GM18517 (cell line): Measurements from ENCODE around the gene EPG5.
A peak's percentile ranks its signal among the peaks of the same experiment; 100 is the strongest.
"Not testable (repeated sequence)": the region's sequence is repeated elsewhere in the genome, so short reads cannot be mapped to it uniquely, and the experiment has no call there.

Source experiments
- ATAC-seq: cut with Tn5 transposase; IDR thresholded peaks from one replicate; pipeline ENCODE4 v1.9.1; 2021; ENCODE audit warnings: mild to moderate bottlenecking, moderate library complexity; ENCODE audit not compliant: unreplicated experiment

The EPG5 gene

GRCh38 chr18:45967007-45967706 lies at the start of gene EPG5:
Gene EPG5, minus strand, starts transcription at chr18:45967329. Its CDS starts 90 bp downstream, at chr18:45967239.
- ATAC-seq: peak; percentile 94

DNA sequence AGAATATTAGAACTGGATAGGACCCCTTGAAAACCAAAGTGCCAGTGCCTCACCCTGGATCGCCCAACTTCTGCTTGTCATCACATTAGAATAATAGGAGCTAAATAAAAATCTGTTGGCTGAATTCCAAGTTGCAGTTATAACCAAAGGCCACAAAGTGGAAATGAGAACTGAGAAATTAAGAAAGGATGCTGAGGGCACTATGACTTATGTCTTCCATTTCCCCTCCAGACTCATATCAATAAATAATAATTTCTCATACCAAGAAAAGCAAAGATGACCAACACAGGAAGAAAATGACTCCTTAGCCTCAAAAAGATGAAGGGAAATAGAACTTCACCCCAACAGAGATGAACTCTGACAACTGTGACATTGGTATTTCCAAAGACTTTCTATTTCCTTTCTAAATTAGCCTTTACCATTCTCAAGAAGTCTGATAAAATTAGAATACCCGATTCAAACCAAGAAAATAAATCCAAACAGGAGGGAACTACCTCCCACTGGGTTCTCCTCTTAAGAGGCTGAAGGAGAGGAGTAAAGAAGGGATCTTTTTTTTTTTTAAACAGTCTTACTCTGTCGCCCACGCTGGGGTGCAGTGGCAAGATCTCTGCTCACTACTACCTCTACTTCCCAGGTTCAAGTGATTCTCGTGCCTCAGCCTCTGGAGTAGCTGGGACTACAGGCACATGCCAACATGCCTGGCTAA lies 46.5 kb upstream of the EPG5 start:
- ATAC-seq: peak; percentile 70

DNA sequence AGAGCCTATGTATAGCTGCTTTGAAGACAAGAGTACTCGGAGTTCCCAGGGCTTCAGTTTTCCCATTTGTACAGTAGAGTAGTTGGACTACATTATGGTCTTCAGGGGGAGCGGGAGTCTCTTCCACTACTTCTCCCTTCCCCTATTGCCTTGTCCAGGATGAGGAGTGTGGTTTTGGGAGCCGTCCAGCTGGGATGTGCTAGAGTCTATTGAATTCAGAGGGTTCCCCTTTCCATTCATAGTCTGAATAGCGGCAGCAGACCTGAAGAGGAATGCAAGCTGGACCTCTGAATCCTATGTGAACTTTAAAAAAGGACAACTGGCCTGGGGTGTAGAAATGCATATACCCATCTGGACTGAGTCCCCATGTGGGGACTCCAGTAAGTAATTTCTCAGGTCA lies 43.5 kb upstream of the EPG5 start:
- ATAC-seq: no peak

- no peak for ATAC-seq
Measured at GRCh38 chr18:46010050-46010449, 42.9 kb upstream of the EPG5 start.

DNA sequence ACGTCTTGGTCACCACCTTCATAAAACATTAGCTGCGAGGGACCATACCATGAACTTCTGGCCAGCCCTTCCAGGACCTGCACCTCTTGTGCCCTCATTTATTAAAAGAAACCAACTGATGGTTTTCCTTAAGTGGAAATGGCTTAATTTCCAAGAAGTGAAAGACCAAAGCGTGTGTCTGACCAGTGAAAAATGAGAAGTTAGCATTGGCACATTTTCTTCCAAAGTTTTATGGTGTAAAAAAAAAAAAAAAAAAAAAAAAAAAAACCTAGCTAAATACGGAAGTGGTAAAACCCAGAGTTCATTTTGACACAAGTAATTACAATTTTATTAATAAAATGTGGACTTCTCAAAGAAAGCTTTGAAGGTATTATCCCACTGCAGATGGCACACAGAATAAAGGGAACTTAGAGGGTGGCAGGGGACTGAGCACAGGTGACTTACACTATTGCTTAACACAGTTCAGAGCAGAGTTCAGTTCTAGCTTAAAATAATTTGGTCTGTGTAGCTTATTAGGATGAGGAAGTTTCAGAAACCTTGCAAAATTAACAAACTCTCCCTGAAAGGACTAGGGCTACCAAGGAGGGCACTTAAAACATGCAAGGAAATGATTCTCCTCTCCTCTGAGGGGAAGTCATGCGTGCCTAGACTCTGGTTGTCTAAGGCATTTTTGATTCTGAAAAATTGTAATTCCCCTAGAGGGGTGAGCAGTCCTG lies 42.2 kb upstream of the EPG5 start:
- ATAC-seq: no peak

DNA sequence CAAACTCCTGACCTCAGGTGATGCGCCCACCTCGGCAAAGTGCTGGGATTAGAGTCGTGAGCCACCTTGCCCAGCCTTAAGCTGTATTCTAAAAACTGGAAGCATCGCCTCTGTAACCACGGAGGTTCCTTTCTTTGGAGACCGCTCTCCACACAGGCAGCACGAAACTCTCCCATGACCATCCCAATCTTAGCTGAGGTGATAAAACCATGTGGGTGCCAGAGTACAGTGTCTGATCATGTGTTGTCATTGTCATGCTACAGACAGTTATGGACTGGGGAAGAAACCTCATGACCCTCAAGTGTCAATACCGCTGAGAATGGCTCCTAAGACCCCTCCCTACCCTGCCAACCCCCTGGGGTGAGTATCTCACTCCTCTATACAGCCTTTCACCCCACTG lies 41.4 kb upstream of the EPG5 start:
- ATAC-seq: no peak

DNA sequence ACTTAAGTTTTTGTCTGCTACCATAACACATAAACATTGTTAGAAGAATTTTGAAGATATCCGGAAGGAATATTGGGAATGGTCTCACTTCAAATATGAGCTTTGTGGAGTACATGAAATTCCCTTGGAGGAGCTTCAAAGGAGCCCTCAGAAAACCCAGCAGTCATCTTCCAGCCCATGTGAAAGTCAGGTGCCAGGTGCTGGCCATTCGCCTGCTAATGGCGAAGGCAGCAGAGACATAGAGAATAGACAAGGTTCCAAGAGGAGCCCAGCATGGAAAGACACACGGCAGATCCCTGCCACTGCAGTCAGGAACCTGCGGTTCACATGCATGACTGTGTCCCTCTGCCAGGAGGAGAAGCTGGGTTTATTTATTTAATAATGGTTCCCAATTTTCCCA lies 40.0 kb upstream of the EPG5 start:
- no peak for ATAC-seq

DNA sequence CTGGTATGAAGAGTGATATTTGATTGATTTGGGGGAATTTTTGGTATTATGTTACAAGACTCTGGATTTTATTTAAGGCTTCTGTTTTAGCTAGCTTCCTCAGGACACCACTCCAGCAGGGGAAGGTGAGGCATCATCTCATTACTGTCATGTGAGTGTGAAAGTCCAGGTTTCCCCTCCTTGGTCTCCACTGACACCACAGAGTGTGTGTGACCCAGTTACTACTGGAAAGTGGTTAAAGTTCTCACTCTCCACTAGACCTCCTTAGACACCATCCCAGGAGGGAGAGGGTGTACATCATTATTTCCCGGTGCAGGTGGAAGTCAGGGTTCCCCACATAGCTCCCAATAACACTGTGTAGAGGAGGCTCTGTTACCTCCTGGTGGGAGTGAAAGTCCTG lies 35.8 kb upstream of the EPG5 start:
- ATAC-seq: no peak

- ATAC-seq: no peak
Measured at GRCh38 chr18:46001892-46002291, 34.8 kb upstream of the EPG5 start.

- ATAC-seq: no peak
Measured at GRCh38 chr18:46001074-46001473, 33.9 kb upstream of the EPG5 start.

DNA sequence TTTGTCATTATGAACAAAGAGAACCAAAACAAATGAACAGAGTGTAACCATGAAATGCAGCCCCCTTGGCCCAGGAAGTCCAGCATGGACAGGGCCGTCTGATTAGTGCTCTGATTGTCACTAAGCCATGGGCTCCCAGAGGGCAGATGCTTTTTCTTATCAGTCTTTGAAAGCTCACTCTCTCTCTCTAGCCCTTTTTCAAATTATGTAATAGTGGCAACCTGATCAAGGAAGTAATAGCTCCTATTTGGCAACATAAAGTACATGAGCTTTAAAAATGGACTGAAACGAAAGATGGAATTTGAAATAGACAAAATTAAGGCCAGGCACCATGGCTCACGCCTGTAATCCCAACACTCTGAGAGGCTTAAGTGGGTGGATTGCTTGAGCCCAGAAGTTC lies 32.4 kb upstream of the EPG5 start:
- no peak for ATAC-seq

GRCh38 chr18:45998244-45998643 lies 31.1 kb upstream of the EPG5 start:
- ATAC-seq: no peak

- ATAC-seq: no peak
Measured at GRCh38 chr18:45997700-45998151, 30.6 kb upstream of the EPG5 start.

DNA sequence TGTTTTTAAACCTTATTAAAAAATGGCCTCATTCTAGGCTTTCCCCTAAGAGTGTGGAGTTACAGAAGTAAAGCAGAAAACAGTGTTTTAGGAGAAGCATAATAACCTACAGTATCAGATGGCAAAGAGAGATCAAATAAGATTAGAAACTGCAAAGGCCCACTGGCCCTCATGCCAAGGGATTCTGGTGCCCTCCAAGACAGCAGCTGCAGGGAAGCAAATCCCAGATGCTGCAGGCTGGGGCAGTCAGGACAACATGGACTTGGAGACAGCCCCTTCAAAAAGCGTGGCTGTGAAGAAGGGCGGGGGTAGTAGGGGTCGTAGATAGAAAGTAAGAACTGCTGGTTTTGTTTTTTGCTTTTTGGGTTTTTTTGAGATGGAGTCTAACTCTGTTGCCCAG lies 28.3 kb upstream of the EPG5 start:
- no peak for ATAC-seq

DNA sequence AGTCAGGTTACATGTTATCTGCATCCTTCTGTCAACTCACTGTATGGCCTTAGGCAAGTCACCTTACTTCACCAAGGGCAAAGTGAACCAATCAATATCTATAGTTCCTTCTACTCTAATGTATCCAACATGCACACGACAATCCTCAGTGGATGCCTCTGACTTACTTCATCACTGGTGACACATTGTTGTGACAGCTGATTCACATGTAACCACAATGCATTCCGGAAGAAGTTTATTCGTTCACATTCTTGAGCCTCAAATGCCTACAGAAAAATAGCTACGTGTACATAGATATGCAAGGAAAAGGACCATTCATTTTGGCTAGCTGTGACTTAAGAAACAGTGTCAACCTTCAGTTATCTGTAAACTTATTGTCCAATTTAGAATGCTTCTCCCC lies 26.3 kb upstream of the EPG5 start:
- no peak for ATAC-seq

- not testable (repeated sequence) for ATAC-seq
Measured at GRCh38 chr18:45992527-45992926, 25.4 kb upstream of the EPG5 start.

GRCh38 chr18:45991788-45992187 lies 24.7 kb upstream of the EPG5 start:
- ATAC-seq: no peak

DNA sequence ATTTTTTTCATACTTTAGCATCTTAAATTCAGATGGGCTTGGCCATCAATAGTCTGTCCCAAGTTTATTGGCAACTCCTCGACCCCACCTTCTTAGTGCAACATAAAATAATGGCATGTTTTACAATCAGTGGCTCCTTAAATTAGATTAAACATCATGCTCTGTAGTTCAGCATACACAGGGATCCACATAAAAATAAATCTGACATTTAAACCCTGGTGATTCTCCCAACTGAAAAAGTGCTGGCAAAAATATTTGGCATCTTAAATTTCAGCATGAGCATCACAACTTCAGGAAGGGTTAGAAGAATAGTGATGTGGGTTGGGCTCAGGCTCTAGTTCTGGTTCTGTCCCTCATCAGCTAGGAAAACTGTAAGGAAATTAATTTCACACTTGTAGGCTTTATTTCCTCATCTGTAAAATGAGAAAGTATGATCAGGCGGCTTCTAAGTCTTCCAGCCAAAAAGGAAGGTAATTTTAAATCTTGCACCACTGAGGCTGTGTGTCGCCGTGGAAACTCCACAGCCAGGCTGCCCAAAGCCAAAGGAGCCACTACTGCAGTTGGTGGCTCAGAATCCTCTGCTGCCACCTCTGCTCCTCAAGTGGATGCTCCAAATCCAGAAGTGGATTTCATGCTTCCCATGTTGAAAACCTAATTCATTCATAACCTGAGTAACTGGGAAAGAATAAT lies 17.6 kb upstream of the EPG5 start:
- no peak for ATAC-seq

- no peak for ATAC-seq
Measured at GRCh38 chr18:45981821-45982220, 14.7 kb upstream of the EPG5 start.

DNA sequence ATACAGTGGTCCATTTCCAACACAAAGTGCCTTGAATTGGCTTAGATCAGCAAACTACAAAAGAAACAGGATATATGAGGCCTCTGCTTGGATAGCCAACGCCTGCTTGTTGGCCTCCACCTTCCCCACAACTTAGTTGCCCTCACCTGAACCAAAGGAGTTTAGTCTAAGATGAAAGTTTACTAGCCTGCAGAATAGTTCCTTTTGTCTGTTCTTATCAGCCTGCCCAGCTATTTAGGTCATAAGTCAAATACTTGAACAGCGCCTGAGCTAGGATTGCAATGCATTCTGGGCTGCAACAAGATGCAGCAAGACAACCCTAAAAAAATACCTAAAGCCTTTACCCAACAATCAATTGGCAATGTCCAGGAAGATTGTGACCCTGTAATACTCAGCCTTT lies 13.1 kb upstream of the EPG5 start:
- ATAC-seq: no peak

GRCh38 chr18:45978084-45978483 lies 11.0 kb upstream of the EPG5 start:
- ATAC-seq: no peak
